NCI-H1694 treated with DMSO at 0.1 percent for 48 hours (cell line): ENCODE results near the gene PRXL2B.
"Not testable (repeated sequence)": the region's sequence is repeated elsewhere in the genome, so short reads cannot be mapped to it uniquely, and the experiment has no call there.

Experiments used
- DNase-seq: peaks from one replicate; lab custom pipeline; 2025; lab: John Stamatoyannopoulos, UW

Gene PRXL2B

DNA sequence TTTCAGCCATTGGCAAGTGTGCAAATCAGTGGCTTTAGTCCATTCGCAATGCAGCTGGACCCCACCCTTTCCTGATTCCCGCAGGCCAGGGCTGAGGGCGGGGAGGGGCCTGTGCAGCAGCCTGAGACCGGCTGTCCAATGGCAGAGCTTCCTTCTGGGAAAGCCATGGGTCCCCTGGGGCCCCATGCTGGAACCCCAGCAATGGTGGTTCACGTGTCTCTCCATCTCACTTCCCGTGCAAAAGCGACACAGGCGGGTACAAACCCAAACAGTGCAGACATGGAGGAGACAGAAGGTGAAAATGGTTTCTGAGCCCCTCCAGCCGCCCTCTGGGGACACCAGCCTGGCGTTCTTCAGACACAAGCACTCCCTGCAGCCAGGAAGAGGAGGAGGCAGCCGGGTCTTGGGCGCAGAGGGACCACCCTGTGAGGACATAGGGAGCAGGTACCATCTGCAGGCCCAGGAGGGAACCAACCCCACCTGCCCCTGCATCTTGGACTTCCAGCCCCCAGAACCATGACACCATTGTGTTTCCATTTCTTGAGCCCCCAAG is 36.2 kb upstream of the PRXL2B start:
- not testable (repeated sequence) for DNase-seq

GRCh38 chr1:2551544-2551943 is 35.0 kb upstream of the PRXL2B start:
- not testable (repeated sequence) for DNase-seq

DNA sequence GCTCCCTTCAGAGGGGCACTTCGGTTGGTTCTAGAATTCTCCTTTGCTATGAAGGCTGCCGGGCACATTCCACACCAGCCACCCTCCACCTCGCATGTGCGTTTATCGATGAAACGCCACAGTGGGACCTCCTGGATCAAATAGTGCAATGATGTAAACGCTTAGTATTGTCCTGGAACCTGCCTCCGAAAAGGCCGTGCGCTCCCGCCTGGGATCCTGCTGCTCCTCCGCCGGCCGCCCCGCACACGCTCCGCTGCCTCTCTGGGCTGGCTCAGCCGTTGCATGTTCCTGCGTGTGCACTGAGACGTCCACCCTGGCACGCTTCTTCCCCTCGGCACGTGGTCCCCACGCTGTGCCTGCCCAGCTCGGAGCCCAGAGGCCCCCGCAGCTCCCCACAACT is 34.4 kb upstream of the PRXL2B start:
- DNase-seq, result no peak

DNA sequence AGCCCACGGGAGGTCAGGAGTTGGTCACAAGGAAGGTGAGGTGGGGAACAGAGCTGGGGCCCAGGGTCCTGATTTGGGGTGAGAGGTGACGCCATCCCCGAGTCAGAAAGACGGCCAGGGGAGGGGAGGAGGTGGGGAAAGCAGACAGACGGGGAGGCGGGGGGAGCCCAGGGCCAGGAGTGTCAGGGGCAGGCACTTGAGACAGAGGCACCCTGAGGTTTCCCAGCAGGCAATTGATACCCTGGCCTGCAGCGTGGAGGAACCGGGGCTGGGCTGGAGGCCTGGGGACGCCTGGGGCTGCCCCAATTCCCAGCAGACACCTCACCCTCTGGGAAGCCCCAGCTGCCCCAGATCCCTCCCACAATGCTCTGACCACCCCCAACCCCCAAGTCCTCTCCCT is 33.5 kb upstream of the PRXL2B start:
- not testable (repeated sequence) for DNase-seq

- DNase-seq, result no peak
Measured at GRCh38 chr1:2553871-2554620, 32.5 kb upstream of the PRXL2B start.

GRCh38 chr1:2554621-2555387 is 31.8 kb upstream of the PRXL2B start:
- DNase-seq, result no peak

DNA sequence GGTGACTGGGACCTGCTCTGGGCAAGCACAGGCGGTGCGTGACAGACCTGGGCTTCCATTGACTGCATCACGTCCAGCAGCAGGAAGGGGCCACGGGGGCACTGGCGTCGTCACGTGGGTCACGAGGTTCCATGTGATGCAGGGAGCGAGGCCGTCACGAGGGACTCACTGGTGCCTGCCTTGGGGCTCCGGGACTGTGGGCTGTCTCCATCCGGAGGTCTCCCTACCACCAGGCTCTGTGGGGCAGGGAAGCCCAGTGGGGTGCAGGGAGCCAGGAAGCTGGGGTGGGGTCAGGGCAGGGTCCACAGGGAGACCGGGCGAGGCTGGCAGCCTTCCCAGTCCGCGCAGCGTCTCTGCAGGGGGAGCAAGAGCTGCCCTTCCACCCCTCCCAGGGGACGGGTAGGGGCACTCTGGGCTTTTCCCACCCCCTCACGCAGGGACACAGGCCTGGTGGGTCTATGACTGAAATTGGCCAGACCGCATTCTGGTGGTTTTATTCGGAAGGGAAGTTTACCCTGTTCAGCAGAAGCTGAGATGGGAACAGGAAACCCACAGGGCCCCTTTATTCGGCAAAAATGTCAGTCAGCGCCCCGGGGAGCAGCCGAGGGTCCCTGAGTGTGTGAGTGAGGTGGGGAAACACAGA is 30.8 kb upstream of the PRXL2B start:
- DNase-seq, result no peak

- DNase-seq, result no peak
Measured at GRCh38 chr1:2556277-2556677, 30.3 kb upstream of the PRXL2B start, which contains the start of gene TNFRSF14. Gene TNFRSF14 (plus strand): TSS chr1:2556371. CDS start chr1:2556665, 294 bp downstream.

- no peak for DNase-seq
Measured at GRCh38 chr1:2556678-2557481, 29.7 kb upstream of the PRXL2B start.

- no peak for DNase-seq
Measured at GRCh38 chr1:2557482-2558400, 28.8 kb upstream of the PRXL2B start.

GRCh38 chr1:2558420-2558819 is 28.2 kb upstream of the PRXL2B start:
- DNase-seq, result no peak

GRCh38 chr1:2558861-2559260 is 27.7 kb upstream of the PRXL2B start:
- no peak for DNase-seq

DNA sequence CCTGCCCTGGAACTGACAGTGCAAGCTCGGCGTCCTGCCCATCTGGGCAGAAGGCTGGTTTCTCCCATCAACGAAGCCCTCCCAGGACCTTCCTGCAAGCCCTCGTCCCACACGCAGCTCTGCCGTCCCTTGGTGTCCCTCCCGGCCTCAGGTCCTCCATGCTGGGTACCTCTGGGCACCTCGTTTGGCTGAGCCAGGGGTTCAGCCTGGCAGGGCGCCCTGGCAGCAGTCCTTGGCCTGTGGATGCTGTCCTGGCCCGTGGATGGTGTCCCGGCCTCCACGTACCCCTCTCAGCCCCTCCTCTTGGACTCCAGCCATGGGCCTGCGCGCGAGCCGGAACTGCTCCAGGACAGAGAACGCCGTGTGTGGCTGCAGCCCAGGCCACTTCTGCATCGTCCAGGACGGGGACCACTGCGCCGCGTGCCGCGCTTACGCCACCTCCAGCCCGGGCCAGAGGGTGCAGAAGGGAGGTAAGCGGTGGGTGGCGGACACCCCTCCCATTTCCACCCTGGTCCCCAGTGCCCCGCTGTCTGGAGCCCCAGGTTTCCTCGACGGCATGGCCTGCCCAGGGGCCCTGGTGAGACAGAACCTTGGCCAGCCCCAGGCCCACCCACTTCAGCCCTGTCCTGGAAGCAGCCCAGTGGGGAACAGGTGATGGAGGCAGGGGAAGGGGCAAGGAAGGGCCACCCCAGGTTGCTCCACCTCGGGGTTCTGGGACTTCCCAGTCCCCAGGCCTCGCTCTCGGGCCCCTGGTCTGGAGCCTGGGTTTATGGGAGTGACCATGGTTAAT is 26.9 kb upstream of the PRXL2B start:
- DNase-seq, result no peak

- DNase-seq, result no peak
Measured at GRCh38 chr1:2560299-2561073, 26.1 kb upstream of the PRXL2B start.

- DNase-seq, result no peak
Measured at GRCh38 chr1:2561446-2561845, 25.1 kb upstream of the PRXL2B start.

GRCh38 chr1:2561898-2562895 is 24.4 kb upstream of the PRXL2B start:
- DNase-seq, result no peak

- DNase-seq, result no peak
Measured at GRCh38 chr1:2563205-2563604, 23.4 kb upstream of the PRXL2B start.
